Measurements from ENCODE around the gene DISC1.
A peak's percentile ranks its signal among the peaks of the same experiment; 100 is the strongest.

Gene DISC1

GRCh38 chr1:231934797-231935196 lies 308.2 kb downstream of the DISC1 start:
- no peak for TF ChIP-seq CTCF (IDR thresholded peaks at IDR 0.05; ENCODE audit: insufficient read depth, missing control alignments)
- peak; percentile 99 for FAIRE-seq
- peak; percentile 80 for DNase-seq (ENCODE audit: insufficient read length, low spot score)

GRCh38 chr1:231935856-231936255 lies 309.3 kb downstream of the DISC1 start:
- no peak for TF ChIP-seq CTCF (IDR thresholded peaks at IDR 0.05; ENCODE audit: insufficient read depth, missing control alignments)
- DNase-seq (ENCODE audit: insufficient read length, low spot score) (no peak), FAIRE-seq (no peak)

GRCh38 chr1:231936983-231937775 lies 310.6 kb downstream of the DISC1 start:
- TF ChIP-seq CTCF (IDR thresholded peaks at IDR 0.05; ENCODE audit: insufficient read depth, missing control alignments): no peak
- DNase-seq (ENCODE audit: insufficient read length, low spot score) (peak; percentile 42), FAIRE-seq (no peak)

GRCh38 chr1:231938211-231938610 lies 311.6 kb downstream of the DISC1 start:
- FAIRE-seq: no peak
- DNase-seq (ENCODE audit: insufficient read length, low spot score): no peak
- TF ChIP-seq CTCF (IDR thresholded peaks at IDR 0.05; ENCODE audit: insufficient read depth, missing control alignments): no peak

GRCh38 chr1:231938711-231939110 lies 312.1 kb downstream of the DISC1 start:
- no peak for TF ChIP-seq CTCF (IDR thresholded peaks at IDR 0.05; ENCODE audit: insufficient read depth, missing control alignments)
- no peak for DNase-seq (ENCODE audit: insufficient read length, low spot score)
- no peak for FAIRE-seq

- FAIRE-seq: peak; percentile 74
- DNase-seq (ENCODE audit: insufficient read length, low spot score): no peak
- no peak for TF ChIP-seq CTCF (IDR thresholded peaks at IDR 0.05; ENCODE audit: insufficient read depth, missing control alignments)
These were observed 312.5 kb downstream of the DISC1 start for GRCh38 chr1:231939118-231939517.

- no peak for TF ChIP-seq CTCF (IDR thresholded peaks at IDR 0.05; ENCODE audit: insufficient read depth, missing control alignments)
- FAIRE-seq: no peak
- DNase-seq (ENCODE audit: insufficient read length, low spot score): no peak
These were observed 313.5 kb downstream of the DISC1 start for GRCh38 chr1:231940116-231940515.

All from D721Med (cell line).